ENCODE measurements around the gene TBATA.

DNA sequence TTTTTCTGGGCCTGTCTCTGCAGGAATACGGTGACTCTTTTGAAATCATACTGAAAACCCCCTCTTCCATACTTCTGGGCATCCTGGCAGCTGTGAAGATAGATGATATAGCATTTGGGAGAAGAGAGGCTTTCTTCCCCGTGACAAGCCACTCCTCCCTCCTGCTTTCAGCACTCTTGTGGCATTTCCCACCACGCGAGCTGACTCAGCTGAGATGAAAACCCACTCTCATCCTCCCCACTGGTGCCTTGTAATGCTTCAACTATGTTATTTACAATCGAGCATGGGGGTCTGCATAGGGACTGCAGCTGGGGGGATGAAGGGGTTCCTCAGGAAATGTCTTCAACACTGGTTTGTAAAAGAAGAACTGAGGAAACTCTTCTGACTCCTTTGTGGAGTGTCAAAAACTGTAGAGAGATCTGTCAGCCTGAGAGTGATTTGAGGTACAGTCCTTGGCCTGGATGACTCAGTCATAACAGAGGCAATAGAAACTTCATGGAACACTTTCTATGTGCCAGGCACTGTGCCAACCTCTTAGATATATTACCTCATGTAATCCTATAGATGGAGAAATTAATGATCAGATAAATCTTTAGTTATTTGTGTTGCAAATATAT lies 1.7 kb upstream of the TBATA start:
- no peak for TF ChIP-seq FOSL2 (IDR thresholded peaks at IDR 0.05; ENCODE audit: borderline replicate concordance, low read depth)
- TF ChIP-seq, protein P1, sequence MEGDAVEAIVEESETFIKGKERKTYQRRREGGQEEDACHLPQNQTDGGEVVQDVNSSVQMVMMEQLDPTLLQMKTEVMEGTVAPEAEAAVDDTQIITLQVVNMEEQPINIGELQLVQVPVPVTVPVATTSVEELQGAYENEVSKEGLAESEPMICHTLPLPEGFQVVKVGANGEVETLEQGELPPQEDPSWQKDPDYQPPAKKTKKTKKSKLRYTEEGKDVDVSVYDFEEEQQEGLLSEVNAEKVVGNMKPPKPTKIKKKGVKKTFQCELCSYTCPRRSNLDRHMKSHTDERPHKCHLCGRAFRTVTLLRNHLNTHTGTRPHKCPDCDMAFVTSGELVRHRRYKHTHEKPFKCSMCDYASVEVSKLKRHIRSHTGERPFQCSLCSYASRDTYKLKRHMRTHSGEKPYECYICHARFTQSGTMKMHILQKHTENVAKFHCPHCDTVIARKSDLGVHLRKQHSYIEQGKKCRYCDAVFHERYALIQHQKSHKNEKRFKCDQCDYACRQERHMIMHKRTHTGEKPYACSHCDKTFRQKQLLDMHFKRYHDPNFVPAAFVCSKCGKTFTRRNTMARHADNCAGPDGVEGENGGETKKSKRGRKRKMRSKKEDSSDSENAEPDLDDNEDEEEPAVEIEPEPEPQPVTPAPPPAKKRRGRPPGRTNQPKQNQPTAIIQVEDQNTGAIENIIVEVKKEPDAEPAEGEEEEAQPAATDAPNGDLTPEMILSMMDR (IDR thresholded peaks at IDR 0.05), result no peak
- no peak for TF ChIP-seq EZH2phosphoT487 (IDR thresholded peaks at IDR 0.05; ENCODE audit: borderline replicate concordance, low read depth)
- no peak for TF ChIP-seq RCOR1 (IDR thresholded peaks at IDR 0.05; ENCODE audit: low read length)
- TF ChIP-seq POLR2AphosphoS5 (IDR thresholded peaks at IDR 0.05; ENCODE audit: low read depth, low read length), result no peak
- TF ChIP-seq SMC3 (IDR thresholded peaks at IDR 0.05; ENCODE audit: low read depth, low read length), result no peak
- TF ChIP-seq TCF12 (IDR thresholded peaks at IDR 0.05), result no peak
